Naive thymus-derived CD8-positive, alpha-beta T cell (primary cell): ENCODE data around the gene IRF3. TPM values are rescaled to one million over a fixed set of nuclear protein-coding genes. Genes with fewer than 3 reads are reported as not detected.
"Not testable (repeated sequence)": the region's sequence is repeated elsewhere in the genome, so short reads cannot be mapped to it uniquely, and the experiment has no call there.

Experiments used
- ATAC-seq, 2 donors: fragments of 150-1000 bp; cut with Tn5 transposase in 1 of 2; sonication (Bioruptor Pico), chemical (Tn5 transposase) in 1 of 2; 1 replicate in 1 of 2; 2 replicates in 1 of 2; pipeline ENCODE4 v1.10.0; 2021; ENCODE audit warnings: mild to moderate bottlenecking in 2 of 2, moderate library complexity in 2 of 2
- POLR2A ChIA-PET: fragments of 350-600 bp; sonication (Branson Sonifier 250); formaldehyde crosslinking; loops from one replicate; lab custom pipeline; 2021; ENCODE audit warnings: antibody characterized with exemption; lab: Charles Lee
- DNase-seq, 10 donors: peaks; one replicate each; pipeline versions ENCODE4 v3.0.0 to v3.0.0-alpha.2; 2020 to 2022
- H3K27ac Mint-ChIP-seq, 10 donors: one replicate each; pipeline ENCODE4 v1.8.0; 2020 to 2022; ENCODE audit warnings: mild to moderate bottlenecking in 10 of 10, mixed read lengths in 10 of 10, moderate library complexity in 4 of 10, inconsistent platforms in 1 of 10
- H3K27me3 Mint-ChIP-seq, 5 donors: one replicate each; pipeline ENCODE4 v1.8.0; 2021 to 2022; ENCODE audit warnings: mixed read lengths in 5 of 5
- H3K36me3 Mint-ChIP-seq, 3 donors: one replicate each; pipeline ENCODE4 v1.8.0; 2020 to 2022; ENCODE audit warnings: mixed read lengths in 3 of 3, mild to moderate bottlenecking in 2 of 3, inconsistent platforms in 1 of 3
- H3K4me1 Mint-ChIP-seq, 4 donors: one replicate each; pipeline ENCODE4 v1.8.0; 2021 to 2022; ENCODE audit warnings: mixed read lengths in 4 of 4
- H3K4me3 Mint-ChIP-seq, 10 donors: one replicate each; pipeline ENCODE4 v1.8.0; 2020 to 2022; ENCODE audit warnings: mild to moderate bottlenecking in 10 of 10, mixed read lengths in 10 of 10, moderate library complexity in 6 of 10, inconsistent platforms in 1 of 10
- H3K9me3 Mint-ChIP-seq, 9 donors: one replicate each; pipeline ENCODE4 v1.8.0; 2020 to 2022; ENCODE audit warnings: mixed read lengths in 9 of 9, mild to moderate bottlenecking in 3 of 9, inconsistent platforms in 1 of 9, moderate library complexity in 1 of 9
- polyA plus RNA-seq, 3 donors: library from polyadenylated mRNA; unstranded; fragments of 300-500 nt; fragmentation: Illumina TruSeq; gene quantifications; one replicate each; pipeline ENCODE4 v1.2.3, GENCODE V29; 2021
- total RNA-seq, 8 experiments: library from RNA in 2 of 8; stranded (reverse) in 2 of 8; gene quantifications; one replicate each; pipeline ENCODE4 v1.2.3 and lab custom pipeline; 2021 to 2026

Gene IRF3
- total and polyA plus RNA-seq, 5 experiments from 2014 or later = 54.6 to 303 (median 76.1) TPM

DNA sequence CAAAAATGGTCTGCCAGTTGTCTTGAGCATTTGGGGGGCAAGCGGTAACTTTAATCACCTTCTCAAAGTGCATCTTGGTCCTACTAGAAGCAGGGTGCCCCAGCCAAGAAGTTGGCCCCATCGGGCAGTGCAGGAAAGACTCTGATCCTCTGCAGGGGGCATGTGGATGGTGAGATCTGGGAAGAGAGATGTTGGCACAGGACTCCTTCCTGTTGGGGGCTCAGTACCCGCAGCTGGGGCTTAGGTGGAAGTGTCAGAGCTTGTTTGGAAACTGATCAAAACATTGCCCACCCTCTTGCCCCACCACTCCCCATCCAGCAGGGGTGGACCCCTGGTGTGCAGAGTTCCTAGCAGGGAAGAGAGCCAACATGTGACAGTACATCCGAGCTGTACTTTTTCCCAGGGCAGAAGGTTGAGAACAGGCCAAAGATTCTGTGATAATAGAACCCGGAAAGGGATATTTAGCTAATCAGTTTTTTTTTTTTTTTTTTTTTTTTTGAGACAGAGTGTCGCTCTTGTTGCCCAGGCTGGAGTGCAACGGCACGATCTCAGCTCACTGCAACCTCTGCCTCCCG lies 34.6 kb downstream of the IRF3 start:
- peaks cover 0 to 8% (median 4%) of the 10 kb centered on the region in 4 donors for H3K4me1 Mint-ChIP-seq
- H3K27me3 Mint-ChIP-seq = no peaks in the 10 kb centered on the region
- no peaks in the 10 kb centered on the region for H3K9me3 Mint-ChIP-seq
- POLR2A ChIA-PET = interaction anchor here (0.6 to 2.2 kb wide), 9 partner anchors 9 to 45 kb away, joined by 3 to 13 read pairs (median 4); partner anchors contain the start of genes PRMT1, RRAS and SCAF1
- ATAC-seq (no peak), DNase-seq (no peak)
- H3K36me3 Mint-ChIP-seq = peaks cover 0 to 18% (median 0%) of the 10 kb centered on the region in 3 donors
- H3K4me3 Mint-ChIP-seq = no peak overlapping the region
- peak overlapping the region in 7 of 10 donors; percentile 15 to 78 (median 48) for H3K27ac Mint-ChIP-seq

- ATAC-seq (no peak), DNase-seq (no peak)
- Mint-ChIP-seq H3K27ac (peak overlapping the region in 6 of 10 donors; percentile 34 to 70 (median 44)), H3K4me1 (peaks cover 0 to 5% (median 2%) of the 10 kb centered on the region in 4 donors), H3K36me3 (peaks cover 0 to 27% (median 0%) of the 10 kb centered on the region in 3 donors), H3K4me3 (peak overlapping the region in 1 of 10 donors; percentile 22), H3K27me3 (no peaks in the 10 kb centered on the region), H3K9me3 (no peaks in the 10 kb centered on the region)
- POLR2A ChIA-PET = interaction anchor here (0.6 to 2.2 kb wide), 3 partner anchors 38 to 51 kb away, joined by 3 to 7 read pairs (median 4); no protein-coding TSS in a partner anchor
Observed at GRCh38 chr19:49629659-49630058, 36.0 kb downstream of the IRF3 start.

DNA sequence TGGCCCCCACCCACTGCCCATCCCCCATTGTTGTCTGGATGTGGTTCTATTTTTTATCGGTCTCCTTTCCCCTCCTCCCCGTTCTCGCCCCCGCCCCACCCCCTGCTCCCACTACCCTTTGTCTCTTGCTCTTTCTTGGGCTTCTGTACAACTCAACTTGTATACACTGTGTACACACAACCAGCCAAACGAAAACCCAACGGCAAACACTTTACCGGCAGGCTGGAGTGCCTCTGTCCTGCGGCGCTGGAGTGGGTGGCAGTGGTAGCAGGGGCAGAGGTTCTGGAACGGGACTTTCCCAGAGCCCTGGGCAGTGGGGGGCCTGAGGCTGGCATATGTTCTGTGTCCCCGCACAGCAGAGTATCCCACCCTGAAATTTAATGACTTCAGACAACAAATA lies 39.4 kb downstream of the IRF3 start:
- Mint-ChIP-seq H3K4me3 (no peak overlapping the region), H3K4me1 (peaks cover 0 to 7% (median 3%) of the 10 kb centered on the region in 4 donors), H3K36me3 (peaks cover 0 to 55% (median 9%) of the 10 kb centered on the region in 3 donors), H3K9me3 (no peaks in the 10 kb centered on the region), H3K27ac (no peak overlapping the region), H3K27me3 (no peaks in the 10 kb centered on the region)
- POLR2A ChIA-PET = no interaction called here
- DNase-seq (no peak), ATAC-seq (no peak)

DNA sequence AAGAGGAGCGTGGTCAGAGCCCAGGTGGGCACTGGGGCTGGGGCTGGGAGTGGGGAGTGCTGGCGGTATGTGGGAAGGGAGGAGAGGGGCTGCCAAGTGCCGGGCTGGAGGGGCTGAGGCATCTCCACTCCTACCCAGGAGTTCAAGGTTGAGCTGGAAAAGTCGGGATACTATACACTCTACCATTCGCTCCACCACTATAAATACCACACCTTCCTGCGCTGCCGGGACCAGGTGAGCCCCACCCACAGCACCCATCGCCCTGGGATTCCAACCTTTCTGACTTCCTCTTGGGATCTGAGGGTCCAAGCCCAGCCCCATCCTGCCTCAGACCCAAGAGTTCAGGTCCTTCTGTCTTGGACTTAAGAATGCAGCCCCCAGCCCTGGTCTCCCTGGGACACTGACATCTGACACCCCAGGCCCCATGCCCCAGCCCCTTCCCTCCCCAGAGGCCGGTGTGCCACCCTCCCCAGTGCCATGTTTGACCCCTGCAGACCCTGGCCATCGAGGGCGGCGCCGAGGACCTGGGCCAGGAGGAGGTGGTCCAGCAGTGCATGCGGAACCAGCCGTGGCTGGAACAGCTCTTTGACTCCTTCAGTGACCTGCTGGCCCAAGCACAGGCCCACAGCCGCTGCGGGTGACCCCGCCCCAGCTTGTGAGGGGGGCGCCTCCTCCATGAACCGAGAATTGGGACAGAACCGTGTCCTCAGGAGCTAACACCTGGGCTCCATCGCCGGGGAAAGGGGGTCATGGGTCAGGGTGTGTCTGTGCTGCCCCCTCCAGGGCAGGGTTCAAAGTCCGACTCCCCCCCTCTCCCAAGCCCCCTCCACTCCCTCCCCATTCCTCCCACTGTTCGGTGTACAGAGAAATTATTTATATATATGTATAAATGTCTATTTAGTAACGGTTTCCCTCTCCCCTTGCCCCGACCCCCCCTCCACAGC lies 40.4 kb downstream of the IRF3 start:
- H3K36me3 Mint-ChIP-seq = peaks cover 0 to 58% (median 9%) of the 10 kb centered on the region in 3 donors
- peak overlapping the region in 1 of 10 donors; percentile 67 for H3K27ac Mint-ChIP-seq
- no peaks in the 10 kb centered on the region for H3K9me3 Mint-ChIP-seq
- POLR2A ChIA-PET = no interaction called here
- H3K4me3 Mint-ChIP-seq = no peak overlapping the region
- DNase-seq = no peak
- H3K27me3 Mint-ChIP-seq = no peaks in the 10 kb centered on the region
- no peak for ATAC-seq
- peaks cover 0 to 6% (median 2%) of the 10 kb centered on the region in 4 donors for H3K4me1 Mint-ChIP-seq

DNA sequence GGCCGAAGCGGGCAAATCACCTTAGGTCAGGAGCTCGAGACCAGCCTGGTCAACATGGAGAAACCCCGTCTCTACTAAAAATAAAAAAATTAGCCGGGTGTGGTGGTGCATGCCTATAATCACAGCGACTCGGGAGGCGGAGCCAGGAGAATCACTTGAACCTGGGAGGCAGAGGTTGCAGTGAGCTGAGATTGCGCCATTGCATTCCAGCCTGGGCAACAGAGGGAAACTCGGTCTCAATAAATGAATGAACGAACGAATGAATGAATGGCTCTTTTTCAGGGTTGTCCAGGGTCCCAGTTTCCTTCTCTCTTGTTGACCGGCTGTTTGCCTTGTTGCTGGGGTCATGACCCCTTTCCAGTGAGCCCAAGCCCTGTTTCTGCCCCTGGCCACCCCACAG lies 47.8 kb downstream of the IRF3 start:
- peaks cover 7 to 17% (median 14%) of the 10 kb centered on the region in 4 donors for H3K4me1 Mint-ChIP-seq
- not testable (repeated sequence) for ATAC-seq, DNase-seq, H3K4me3 Mint-ChIP-seq, H3K9me3 Mint-ChIP-seq, H3K27me3 Mint-ChIP-seq
- POLR2A ChIA-PET = interaction anchor here (0.7 to 1.9 kb wide), 4 partner anchors 13 to 41 kb away, joined by 4 to 8 read pairs (median 4); no protein-coding TSS in a partner anchor
- H3K27ac Mint-ChIP-seq = peak overlapping the region in 3 of 10 donors; percentile 25 to 36 (median 27)
- peaks cover 0 to 83% (median 29%) of the 10 kb centered on the region in 3 donors for H3K36me3 Mint-ChIP-seq

DNA sequence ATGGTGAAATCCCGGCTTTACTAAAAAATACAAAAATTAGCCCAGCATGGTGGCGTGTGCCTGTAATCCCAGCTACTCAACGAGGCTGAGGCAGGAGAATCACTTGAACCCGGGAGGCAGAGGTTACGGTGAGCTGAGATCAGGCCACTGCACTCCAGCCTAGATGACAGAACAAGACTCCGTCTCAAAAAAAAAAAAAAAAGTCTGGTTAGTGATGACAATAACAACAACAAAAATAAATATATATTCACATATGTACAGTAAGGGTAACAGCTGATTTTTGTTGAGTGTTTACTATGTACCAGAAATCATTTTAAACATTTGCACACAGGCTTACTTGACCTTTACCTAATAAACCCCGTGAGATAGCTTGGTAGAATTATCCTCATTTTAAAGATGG lies 48.7 kb downstream of the IRF3 start:
- Mint-ChIP-seq H3K4me1 (peaks cover 10 to 22% (median 19%) of the 10 kb centered on the region in 4 donors), H3K9me3 (no peaks in the 10 kb centered on the region), H3K27ac (peak overlapping the region in 2 of 10 donors; percentile 47 to 52), H3K27me3 (peaks cover 0 to 2% (median 0%) of the 10 kb centered on the region in 5 donors), H3K4me3 (no peak overlapping the region), H3K36me3 (peaks cover 0 to 79% (median 27%) of the 10 kb centered on the region in 3 donors)
- no peak for ATAC-seq
- no peak for DNase-seq
- POLR2A ChIA-PET = interaction anchor here (1.1 to 1.9 kb wide), 3 partner anchors 14 to 42 kb away, joined by 4 to 8 read pairs (median 5); no protein-coding TSS in a partner anchor

GRCh38 chr19:49616532-49616931 lies 49.1 kb downstream of the IRF3 start:
- H3K36me3 Mint-ChIP-seq = peaks cover 0 to 75% (median 24%) of the 10 kb centered on the region in 3 donors
- H3K27ac Mint-ChIP-seq = peak overlapping the region in 1 of 10 donors; percentile 34
- ATAC-seq (no peak), DNase-seq (no peak)
- H3K27me3 Mint-ChIP-seq = peaks cover 0 to 2% (median 0%) of the 10 kb centered on the region in 5 donors
- no peak overlapping the region for H3K4me3 Mint-ChIP-seq
- POLR2A ChIA-PET = interaction anchor here (1.9 kb wide), 1 partner anchor 14 kb away, joined by 5 read pairs; no protein-coding TSS in a partner anchor
- peaks cover 9 to 22% (median 19%) of the 10 kb centered on the region in 4 donors for H3K4me1 Mint-ChIP-seq
- H3K9me3 Mint-ChIP-seq = no peaks in the 10 kb centered on the region

DNA sequence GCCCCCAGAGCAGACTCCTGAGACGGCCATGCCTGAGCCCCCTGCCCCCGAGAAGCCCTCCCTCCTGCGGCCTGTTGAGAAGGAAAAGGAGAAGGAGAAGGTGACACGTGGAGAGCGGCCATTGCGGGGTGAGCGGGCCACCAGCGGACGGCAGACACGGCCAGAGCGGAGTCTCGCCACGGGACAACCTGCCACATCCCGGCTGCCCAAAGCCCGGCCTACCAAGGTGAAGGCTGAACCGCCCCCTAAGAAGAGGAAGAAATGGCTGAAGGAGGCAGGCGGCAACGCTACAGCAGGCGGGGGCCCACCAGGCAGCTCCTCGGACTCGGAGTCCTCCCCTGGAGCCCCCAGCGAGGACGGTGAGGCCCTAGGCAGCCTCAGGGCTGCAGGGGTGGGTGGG lies 49.8 kb downstream of the IRF3 start:
- ATAC-seq (no peak), DNase-seq (no peak)
- H3K36me3 Mint-ChIP-seq = peaks cover 0 to 77% (median 23%) of the 10 kb centered on the region in 3 donors
- POLR2A ChIA-PET = interaction anchor here (0.7 to 1.9 kb wide), 2 partner anchors 13 to 16 kb away, joined by 3 to 5 read pairs; no protein-coding TSS in a partner anchor
- H3K27ac Mint-ChIP-seq = peak overlapping the region in 2 of 10 donors; percentile 56 to 90
- H3K4me3 Mint-ChIP-seq = no peak overlapping the region
- H3K4me1 Mint-ChIP-seq = peaks cover 7 to 23% (median 20%) of the 10 kb centered on the region in 4 donors
- no peaks in the 10 kb centered on the region for H3K9me3 Mint-ChIP-seq
- peaks cover 0 to 2% (median 0%) of the 10 kb centered on the region in 5 donors for H3K27me3 Mint-ChIP-seq

DNA sequence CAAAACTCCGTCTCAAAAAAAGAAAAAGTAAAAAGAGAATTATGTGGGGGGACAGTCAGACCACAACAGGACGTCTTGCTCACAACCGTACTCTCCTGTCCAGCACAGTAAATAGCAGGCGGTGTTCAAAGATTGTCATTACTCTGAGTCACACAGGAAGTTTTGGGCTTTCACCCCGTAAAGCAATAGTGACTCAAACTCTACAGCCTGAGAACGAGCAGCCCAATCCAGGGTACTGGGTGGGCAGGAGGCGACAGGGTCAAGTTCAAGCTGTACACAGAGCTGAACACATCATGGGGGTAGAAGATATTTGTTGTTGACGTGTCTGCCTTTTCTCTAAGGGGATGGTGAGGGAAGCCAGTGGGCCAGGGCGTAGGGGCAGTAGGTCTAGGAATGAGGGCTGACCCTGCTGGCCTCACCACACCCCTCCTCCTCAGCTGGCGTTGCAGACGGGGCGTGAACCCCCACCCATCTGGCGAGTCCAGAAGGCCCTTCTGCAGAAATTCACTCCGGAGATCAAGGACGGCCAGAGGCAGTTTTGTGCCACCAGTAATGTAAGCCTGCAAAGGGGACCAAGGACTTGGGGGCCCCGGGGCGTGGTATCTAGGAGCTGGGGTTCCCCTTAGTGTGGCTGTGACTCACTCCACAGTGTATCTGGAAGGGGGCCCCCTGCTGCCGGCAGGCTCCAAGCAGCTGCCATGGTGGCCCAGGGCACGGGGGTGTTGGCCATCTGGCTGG lies 51.4 kb downstream of the IRF3 start:
- peaks cover 7 to 29% (median 20%) of the 10 kb centered on the region in 4 donors for H3K4me1 Mint-ChIP-seq
- H3K27me3 Mint-ChIP-seq = peaks cover 0 to 2% (median 0%) of the 10 kb centered on the region in 5 donors
- peaks cover 0 to 83% (median 26%) of the 10 kb centered on the region in 3 donors for H3K36me3 Mint-ChIP-seq
- POLR2A ChIA-PET = interaction anchor here (0.6 kb wide), 1 partner anchor 14 kb away, joined by 4 read pairs; no protein-coding TSS in a partner anchor
- ATAC-seq (no peak), DNase-seq (no peak)
- peak overlapping the region in 1 of 10 donors; percentile 63 for H3K4me3 Mint-ChIP-seq
- no peaks in the 10 kb centered on the region for H3K9me3 Mint-ChIP-seq
- H3K27ac Mint-ChIP-seq = peak overlapping the region in 9 of 10 donors; percentile 39 to 90 (median 80)

DNA sequence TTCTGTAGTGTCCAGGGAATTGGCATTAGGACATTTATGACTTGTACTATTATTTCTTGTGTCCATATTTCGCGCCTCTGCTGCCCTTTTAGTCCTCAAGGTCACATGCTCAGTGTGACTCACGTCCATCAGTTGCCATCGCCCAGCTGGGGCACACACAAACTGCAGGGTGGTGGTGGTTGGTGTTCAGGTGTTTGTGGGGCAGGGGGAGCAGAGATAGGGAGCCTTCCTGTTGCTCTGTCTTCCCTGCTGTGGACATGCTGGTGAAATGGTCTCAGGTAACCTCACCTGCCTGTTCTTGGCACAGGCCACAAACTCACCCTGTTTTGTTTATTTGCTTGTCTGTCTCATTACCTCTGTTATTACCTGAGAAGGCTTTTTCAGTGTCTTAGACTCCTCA lies 52.3 kb downstream of the IRF3 start:
- no peaks in the 10 kb centered on the region for H3K27me3 Mint-ChIP-seq
- peak overlapping the region in 3 of 10 donors; percentile 15 to 90 (median 80) for H3K27ac Mint-ChIP-seq
- POLR2A ChIA-PET = interaction anchor here (0.7 to 1.5 kb wide), 2 partner anchors 20 to 802 kb away, joined by 4 read pairs; partner anchors contain the start of gene BCAT2
- DNase-seq (no peak), ATAC-seq (no peak)
- H3K4me1 Mint-ChIP-seq = peaks cover 7 to 33% (median 18%) of the 10 kb centered on the region in 4 donors
- H3K4me3 Mint-ChIP-seq = no peak overlapping the region
- H3K9me3 Mint-ChIP-seq = no peaks in the 10 kb centered on the region
- H3K36me3 Mint-ChIP-seq = peaks cover 0 to 83% (median 26%) of the 10 kb centered on the region in 3 donors
